Parathyroid adenoma (tissue), 2 donors: ENCODE measurements around the gene SV2B.

Source experiments
- H2AFZ ChIP-seq: fragments of 300-600 bp; sonication (generic); one replicate; pipeline ENCODE4 v1.7.0; 2017; ENCODE audit warnings: antibody characterized with exemption, mild to moderate bottlenecking
- H3K27ac ChIP-seq: fragments of 300-600 bp; sonication (generic); one replicate; pipeline ENCODE4 v1.7.0; 2017
- H3K27me3 ChIP-seq: fragments of 300-600 bp; sonication (generic); one replicate; pipeline ENCODE4 v1.7.0; 2017; ENCODE audit warnings: low read length; ENCODE audit not compliant: control insufficient read depth, insufficient read depth
- H3K36me3 ChIP-seq: fragments of 300-600 bp; sonication (generic); one replicate; pipeline ENCODE4 v1.7.0; 2017; ENCODE audit warnings: low read length; ENCODE audit not compliant: control insufficient read depth, insufficient read depth
- H3K4me1 ChIP-seq: fragments of 300-600 bp; sonication (generic); one replicate; pipeline ENCODE4 v1.7.0; 2017; ENCODE audit warnings: control low read depth
- H3K4me2 ChIP-seq: fragments of 300-600 bp; sonication (generic); one replicate; pipeline ENCODE4 v1.7.0; 2017; ENCODE audit warnings: low read length
- H3K4me3 ChIP-seq: fragments of 300-600 bp; sonication (generic); one replicate; pipeline ENCODE4 v1.7.0; 2017; ENCODE audit warnings: low read depth, low read length
- H3K79me2 ChIP-seq: fragments of 300-600 bp; sonication (generic); one replicate; pipeline ENCODE4 v1.7.0; 2017; ENCODE audit warnings: control low read depth
- H3K9ac ChIP-seq: fragments of 300-600 bp; sonication (generic); one replicate; pipeline ENCODE4 v1.7.0; 2017; ENCODE audit warnings: mild to moderate bottlenecking
- H3K9me3 ChIP-seq: fragments of 300-600 bp; sonication (generic); one replicate; pipeline ENCODE4 v1.7.0; 2017; ENCODE audit warnings: low read length; ENCODE audit not compliant: control insufficient read depth
- CTCF ChIP-seq: fragments of 300-600 bp; sonication (generic); IDR thresholded peaks from one replicate; pipeline ENCODE4 v1.7.0; 2017; ENCODE audit warnings: antibody characterized with exemption, mild to moderate bottlenecking
- donor health status: primary hyperparathyroidism.

Gene SV2B

DNA sequence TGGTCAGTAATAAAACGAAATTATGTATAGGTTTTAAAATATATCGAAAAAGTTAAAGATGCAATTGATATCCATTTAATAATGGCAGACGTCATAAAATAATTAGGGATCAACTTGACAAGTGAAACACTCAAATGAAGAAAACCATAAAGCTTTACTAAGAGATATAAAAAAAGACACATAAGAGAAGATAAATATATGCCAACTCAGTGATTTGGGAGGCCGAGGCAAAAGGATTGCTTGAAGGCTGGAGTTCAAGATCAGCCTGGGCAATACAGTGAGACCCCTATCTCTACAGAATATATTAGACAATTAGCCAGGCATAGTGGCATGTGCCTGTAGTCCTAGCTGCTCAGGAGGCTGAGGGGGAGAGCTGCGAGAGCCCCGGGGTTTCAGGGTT is 190.5 kb downstream of the SV2B start:
- Histone ChIP-seq H3K27ac (no peak overlapping the region), H3K27me3 (no peaks in the 10 kb centered on the region), H2AFZ (no peak overlapping the region), H3K9me3 (no peaks in the 10 kb centered on the region), H3K4me1 (no peaks in the 10 kb centered on the region), H3K36me3 (no peaks in the 10 kb centered on the region), H3K79me2 (no peaks in the 10 kb centered on the region), H3K4me3 (no peak overlapping the region), H3K9ac (no peak overlapping the region), H3K4me2 (no peak overlapping the region)
- no peak for TF ChIP-seq CTCF

GRCh38 chr15:91291673-91292072 is 191.6 kb downstream of the SV2B start:
- no peak overlapping the region for H3K4me3 ChIP-seq
- TF ChIP-seq CTCF, result no peak

DNA sequence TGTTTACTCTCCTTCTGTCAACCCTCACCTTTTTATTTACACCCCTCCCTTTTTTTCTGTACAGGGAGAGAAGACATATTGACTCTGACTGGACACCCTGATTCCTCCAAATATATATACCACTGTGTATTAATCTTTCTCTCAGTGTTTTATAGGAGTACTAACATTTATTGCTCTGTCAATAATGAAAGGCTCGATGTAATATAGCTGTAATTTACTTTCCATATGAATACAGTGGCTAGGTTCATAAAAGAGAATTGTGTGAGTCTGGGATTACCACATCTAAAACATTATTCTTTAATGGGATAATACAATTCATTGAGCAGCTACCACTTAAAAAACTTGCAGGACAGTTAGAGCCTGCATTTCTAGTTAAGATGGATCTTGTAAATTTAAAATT is 194.3 kb downstream of the SV2B start:
- no peak overlapping the region for H2AFZ ChIP-seq
- no peaks in the 10 kb centered on the region for H3K79me2 ChIP-seq
- no peaks in the 10 kb centered on the region for H3K27me3 ChIP-seq
- no peak overlapping the region for H3K27ac ChIP-seq
- no peaks in the 10 kb centered on the region for H3K4me1 ChIP-seq
- H3K4me2 ChIP-seq, result no peak overlapping the region
- TF ChIP-seq CTCF, result no peak
- H3K9me3 ChIP-seq, result no peaks in the 10 kb centered on the region
- H3K9ac ChIP-seq, result no peak overlapping the region
- no peaks in the 10 kb centered on the region for H3K36me3 ChIP-seq
- H3K4me3 ChIP-seq, result no peak overlapping the region

More at GRCh38 chr15:91291673-91292072, 191.6 kb downstream of the SV2B start:
- Histone ChIP-seq H3K4me1 (no peaks in the 10 kb centered on the region), H3K27ac (no peak overlapping the region), H3K27me3 (no peaks in the 10 kb centered on the region), H3K4me2 (no peak overlapping the region), H3K36me3 (no peaks in the 10 kb centered on the region), H3K9ac (no peak overlapping the region), H3K79me2 (no peaks in the 10 kb centered on the region), H3K9me3 (no peaks in the 10 kb centered on the region), H2AFZ (no peak overlapping the region)

GRCh38 chr15:91294795-91295194 is 194.7 kb downstream of the SV2B start:
- no peaks in the 10 kb centered on the region for H3K9me3 ChIP-seq
- no peaks in the 10 kb centered on the region for H3K4me1 ChIP-seq
- TF ChIP-seq CTCF, result no peak
- no peaks in the 10 kb centered on the region for H3K79me2 ChIP-seq
- H3K27me3 ChIP-seq, result no peaks in the 10 kb centered on the region
- no peaks in the 10 kb centered on the region for H3K36me3 ChIP-seq
- no peak overlapping the region for H3K27ac ChIP-seq
- H3K4me2 ChIP-seq, result no peak overlapping the region
- H3K9ac ChIP-seq, result no peak overlapping the region
- no peak overlapping the region for H3K4me3 ChIP-seq
- no peak overlapping the region for H2AFZ ChIP-seq

GRCh38 chr15:91298101-91298500 is 198.0 kb downstream of the SV2B start:
- H3K9ac ChIP-seq, result no peak overlapping the region
- no peak for TF ChIP-seq CTCF
- H2AFZ ChIP-seq, result no peak overlapping the region
- no peaks in the 10 kb centered on the region for H3K36me3 ChIP-seq
- H3K4me3 ChIP-seq, result no peak overlapping the region
- H3K79me2 ChIP-seq, result no peaks in the 10 kb centered on the region
- H3K27me3 ChIP-seq, result no peaks in the 10 kb centered on the region
- no peaks in the 10 kb centered on the region for H3K4me1 ChIP-seq
- no peak overlapping the region for H3K27ac ChIP-seq
- no peaks in the 10 kb centered on the region for H3K9me3 ChIP-seq
- no peak overlapping the region for H3K4me2 ChIP-seq
